Measurements from ENCODE around the gene DLGAP1.
A peak's percentile ranks its signal among the peaks of the same experiment; 100 is the strongest.
"Not testable (repeated sequence)": the region's sequence is repeated elsewhere in the genome, so short reads cannot be mapped to it uniquely, and the experiment has no call there.

DLGAP1 gene

GRCh38 chr18:4069183-4069582 is 385.9 kb downstream of the DLGAP1 start:
- DNase-seq = no peak

DNA sequence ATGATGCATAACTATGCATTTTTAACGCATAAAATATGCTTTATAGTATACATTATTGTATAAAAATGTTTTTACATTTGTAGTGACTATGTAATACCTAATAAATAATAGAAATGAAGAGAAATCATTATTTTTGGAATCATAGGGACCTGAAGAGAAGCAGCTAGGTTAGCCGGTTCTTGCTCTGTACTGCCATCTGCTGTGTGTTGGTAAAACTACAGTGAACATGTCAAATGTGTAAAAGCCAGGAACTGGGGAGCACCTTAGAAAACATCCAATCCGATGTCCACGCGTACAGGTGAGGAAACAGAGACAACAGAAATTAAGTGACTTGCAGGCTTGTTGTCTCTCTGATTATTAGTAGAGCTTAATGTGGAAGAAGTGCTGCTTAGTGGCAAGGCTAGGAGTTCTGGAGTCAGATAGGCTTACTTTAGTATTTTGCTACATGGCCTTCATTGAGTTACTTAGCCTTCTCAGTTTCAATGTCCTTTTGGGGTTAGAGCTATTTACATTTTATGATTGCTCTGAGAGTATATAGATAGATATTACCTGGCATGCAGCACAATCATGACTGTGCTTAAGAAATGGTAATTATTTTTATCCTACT is 386.5 kb downstream of the DLGAP1 start:
- peak; percentile 45 for DNase-seq

DNA sequence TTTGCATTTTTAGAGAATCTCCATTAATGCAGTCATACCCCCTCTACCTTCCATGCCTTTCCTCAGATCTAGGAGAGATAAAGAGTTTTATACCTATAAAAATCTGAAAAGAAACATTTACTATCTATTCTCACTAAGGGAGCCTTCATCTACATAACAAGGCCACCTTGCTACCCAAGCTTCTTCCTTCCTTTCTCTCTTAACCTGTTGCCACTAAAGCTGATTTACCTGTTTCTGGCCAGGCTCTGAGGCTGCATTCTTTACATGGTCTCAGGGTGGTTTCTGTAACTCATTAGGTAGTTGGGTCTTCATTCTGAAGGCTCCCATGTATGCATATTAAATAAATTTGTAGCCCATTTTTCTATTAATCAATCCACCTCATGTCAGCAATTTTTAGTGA is 391.6 kb downstream of the DLGAP1 start:
- DNase-seq = no peak

GRCh38 chr18:4060427-4061281 is 394.5 kb downstream of the DLGAP1 start:
- DNase-seq = no peak

- DNase-seq = no peak
Measured at GRCh38 chr18:4058179-4058578, 396.9 kb downstream of the DLGAP1 start.

- no peak for DNase-seq
Measured at GRCh38 chr18:4040391-4041092, 414.6 kb downstream of the DLGAP1 start.

DNA sequence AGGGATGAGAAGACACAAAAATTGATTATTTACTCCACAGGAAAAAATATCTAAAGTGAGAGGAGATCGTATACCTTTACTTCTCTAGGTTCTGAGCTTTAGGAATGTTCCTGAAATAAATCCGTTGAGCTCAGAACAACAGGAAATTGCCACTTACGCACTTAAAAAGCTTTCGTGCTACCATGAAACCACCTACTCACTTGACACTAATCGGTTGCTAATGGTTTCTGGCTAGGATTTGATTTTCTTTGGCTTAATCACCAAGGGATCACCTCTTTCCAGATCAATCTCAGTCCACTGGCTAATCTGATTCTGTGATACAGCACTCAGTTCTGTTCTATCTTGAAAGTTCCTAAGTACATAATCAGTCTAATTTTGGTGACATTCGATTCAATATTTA is 419.6 kb downstream of the DLGAP1 start:
- DNase-seq = no peak

GRCh38 chr18:4034815-4035214 is 420.3 kb downstream of the DLGAP1 start:
- DNase-seq = not testable (repeated sequence)

GRCh38 chr18:4026542-4026941 is 428.6 kb downstream of the DLGAP1 start:
- no peak for DNase-seq

DNA sequence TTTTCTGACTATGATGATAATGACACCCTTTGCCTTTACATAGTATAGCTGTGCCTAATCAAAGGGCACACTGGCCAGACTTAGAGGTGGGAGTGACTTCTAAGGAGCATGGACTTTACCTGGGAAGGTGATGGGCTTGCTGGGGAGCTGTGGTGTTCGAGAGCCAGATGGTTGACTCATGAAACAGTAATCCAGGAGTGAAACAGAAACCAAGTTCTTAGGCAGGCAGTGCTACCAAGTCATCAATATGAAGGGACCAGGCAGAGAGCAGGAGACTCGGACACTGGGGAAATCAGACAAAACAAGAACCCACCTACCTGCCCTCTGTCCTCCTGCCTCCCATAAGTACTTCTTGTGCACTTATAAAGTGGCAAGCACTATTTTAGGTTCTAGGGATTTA is 430.4 kb downstream of the DLGAP1 start:
- DNase-seq = no peak

DNA sequence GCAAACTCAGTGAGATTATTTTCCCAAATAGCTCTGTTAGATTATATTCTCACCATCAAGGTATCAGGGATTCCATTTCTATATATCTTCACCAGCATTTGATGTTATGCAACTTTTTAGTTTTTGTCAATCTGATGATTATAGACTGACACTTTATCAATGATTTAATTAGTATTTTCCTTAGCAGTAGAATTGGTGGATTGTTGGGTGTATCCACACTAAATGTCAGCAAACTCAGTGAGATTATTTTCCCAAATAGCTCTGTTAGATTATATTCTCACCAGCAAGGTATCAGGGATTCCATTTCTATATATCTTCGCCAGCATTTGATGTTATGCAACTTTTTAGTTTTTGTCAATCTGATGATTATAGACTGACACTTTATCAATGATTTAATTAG is 432.4 kb downstream of the DLGAP1 start:
- DNase-seq = not testable (repeated sequence)

- no peak for DNase-seq
Measured at GRCh38 chr18:4020026-4020425, 435.1 kb downstream of the DLGAP1 start.

DNA sequence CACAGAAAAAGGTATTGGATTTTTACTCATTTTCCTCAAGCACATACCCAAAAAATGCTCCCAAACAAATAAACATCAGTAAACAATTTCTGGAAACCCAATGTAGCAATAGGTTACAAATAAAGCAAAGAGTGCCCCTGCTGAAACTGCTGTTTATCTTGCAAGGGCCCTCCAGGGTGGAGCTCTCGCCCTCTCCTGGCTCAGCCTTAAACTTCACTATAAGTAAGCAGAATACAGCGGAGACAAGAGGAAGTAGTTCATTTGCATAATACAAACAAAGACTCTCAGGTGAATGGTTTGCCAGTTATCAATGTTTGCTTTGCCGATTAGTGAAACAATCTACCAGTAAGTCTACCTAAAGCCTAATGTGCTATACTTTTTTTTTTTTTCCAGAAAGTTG is 437.6 kb downstream of the DLGAP1 start:
- DNase-seq = peak; percentile 7

DNA sequence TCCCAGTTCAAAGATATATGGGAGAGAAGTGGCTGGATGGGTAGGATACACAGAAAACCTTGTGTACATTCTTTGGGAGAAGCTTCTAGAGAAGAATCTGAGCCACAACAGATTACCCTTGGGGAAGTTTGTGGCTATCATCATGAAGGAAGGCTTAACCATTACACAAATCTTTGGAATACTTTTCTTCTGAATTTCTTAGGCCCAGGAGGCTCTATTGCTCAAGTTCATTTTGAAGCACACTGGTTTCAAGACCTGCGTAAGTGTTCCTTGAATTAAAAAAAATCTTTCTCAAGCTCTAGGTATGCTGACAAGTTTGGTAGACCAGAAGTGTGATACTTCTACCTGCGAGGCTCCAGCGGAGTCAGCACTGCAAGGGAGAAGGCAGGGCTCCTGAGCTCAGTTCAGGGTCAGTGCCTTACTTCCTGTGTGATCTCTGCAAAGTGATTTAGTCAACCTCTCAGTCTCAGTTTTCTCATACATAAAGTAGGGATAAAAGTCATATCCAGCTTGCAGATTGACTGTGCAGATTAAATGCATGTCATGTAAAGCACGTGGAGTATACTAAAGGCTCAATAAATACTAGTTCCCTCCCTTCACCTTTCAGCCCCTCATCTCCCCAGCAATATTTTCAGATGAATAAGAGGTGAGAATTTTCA is 438.6 kb downstream of the DLGAP1 start:
- DNase-seq = peak; percentile 33

DNA sequence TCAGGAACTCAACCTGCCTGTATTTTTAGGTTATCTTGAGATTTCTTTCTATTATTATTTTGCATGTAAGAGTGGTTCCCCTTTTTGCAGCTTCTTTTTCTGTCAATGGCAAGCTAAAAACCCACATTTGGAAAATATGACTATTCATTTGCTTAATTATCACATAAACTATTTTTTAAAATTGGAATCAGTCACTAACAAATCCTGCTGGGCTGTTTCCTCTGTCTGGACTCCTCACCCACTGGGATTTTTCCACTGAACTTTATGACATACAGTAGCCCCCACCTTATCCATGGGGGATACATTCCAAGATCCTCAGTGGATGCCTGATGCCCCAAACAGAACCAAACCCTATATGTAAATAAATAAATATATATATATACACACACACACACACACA is 447.3 kb downstream of the DLGAP1 start:
- no peak for DNase-seq

- DNase-seq = peak; percentile 69
Measured at GRCh38 chr18:4004183-4004829, 450.8 kb downstream of the DLGAP1 start.

DNA sequence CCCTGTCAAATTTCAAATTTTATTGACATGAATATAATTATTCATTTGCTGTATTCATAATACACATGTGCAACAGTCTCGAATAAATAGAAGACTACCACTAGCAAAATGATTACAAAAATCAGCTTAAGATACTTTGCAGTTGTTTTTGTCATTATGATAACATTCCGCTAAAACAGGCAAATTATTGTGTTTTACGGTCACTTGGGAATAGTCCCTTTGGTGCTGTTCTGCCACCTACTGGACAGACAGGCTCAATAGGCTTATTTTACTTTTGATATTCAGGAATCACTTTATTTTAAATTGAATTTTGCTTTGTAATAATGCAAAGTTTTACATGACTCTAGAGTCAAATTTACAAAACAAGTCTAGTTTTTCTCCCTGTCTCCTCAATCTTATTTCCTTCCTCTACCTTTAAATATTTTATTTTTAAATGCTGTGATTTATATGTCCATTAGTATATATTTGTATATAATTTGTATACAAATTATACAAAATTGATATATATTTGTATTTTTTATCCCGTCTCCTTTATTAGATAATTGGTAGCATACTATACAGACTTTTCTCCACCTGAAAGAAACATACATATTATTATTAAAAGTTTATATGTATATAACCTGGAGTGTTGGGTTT is 456.3 kb downstream of the DLGAP1 start:
- DNase-seq = peak; percentile 58

DNA sequence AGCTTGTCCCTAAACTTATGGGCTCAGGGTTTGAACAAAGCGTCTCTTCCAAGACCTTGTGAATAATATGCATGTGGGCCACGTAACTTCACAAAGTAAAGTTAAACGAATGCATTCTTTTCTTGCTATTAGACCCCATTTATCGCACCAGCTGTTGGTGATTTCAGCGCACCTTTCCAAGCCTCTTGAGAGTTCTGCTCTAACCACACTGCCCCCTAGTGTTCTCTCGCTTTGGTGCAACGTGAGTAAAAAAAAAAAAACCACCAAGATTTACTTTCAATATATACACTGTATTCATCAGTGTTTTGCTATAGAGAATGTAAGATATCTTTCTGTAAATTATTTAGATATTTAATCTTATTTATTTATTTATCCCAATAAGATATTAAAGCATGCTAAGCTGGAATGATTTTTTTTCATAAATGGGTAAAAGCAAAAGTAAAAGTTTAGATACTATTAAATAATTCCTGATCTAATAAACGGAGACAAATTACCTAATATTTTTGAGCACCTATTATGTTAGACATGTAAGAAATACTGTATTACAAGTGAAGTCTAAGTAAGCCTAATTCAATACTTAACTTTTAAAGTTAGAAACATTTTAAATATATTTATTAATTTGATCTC is 459.5 kb downstream of the DLGAP1 start:
- DNase-seq = peak; percentile 66

DNA sequence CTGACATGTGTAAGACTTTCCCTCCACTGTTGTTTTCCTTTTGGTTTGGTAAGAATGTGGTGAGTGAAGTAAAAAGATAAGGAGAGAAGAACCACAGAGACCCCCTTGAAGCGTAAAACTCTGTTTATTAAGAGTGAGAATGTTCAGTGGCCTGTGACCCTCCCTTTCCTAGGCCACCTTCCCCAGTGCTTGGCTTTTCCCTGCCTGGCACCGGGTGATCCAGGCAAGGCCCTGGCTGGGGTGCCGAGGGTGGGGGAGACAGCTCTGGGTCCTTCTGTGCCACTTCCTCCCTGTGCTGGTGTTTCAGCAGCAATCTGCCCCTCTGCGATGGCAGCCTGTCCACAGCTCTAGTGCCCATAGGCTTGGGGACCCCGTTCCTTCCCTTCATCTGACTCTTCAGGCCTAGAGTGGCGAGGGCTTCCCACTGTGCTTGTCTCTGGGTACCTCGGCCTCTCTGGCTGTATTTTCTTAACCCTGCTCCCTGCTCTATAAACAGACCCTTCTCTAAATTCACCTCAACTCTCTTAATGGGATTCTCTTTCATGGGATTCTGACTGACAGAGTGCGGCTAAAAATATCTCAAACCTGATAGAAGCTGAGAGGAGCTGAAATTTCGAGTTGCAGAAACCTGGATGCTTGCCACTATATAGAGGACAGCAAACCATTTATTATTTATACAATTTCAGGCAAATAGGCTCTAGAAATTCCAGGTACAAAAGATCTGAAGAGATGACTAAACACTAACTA is 461.0 kb downstream of the DLGAP1 start:
- no peak for DNase-seq

- DNase-seq = peak; percentile 64
Measured at GRCh38 chr18:3985664-3986063, 469.4 kb downstream of the DLGAP1 start.

- peak; percentile 16 for DNase-seq
Measured at GRCh38 chr18:3985020-3985419, 470.1 kb downstream of the DLGAP1 start.

All from fibroblast of skin of scalp (primary cell).